Endothelial cell of umbilical vein (primary cell): ENCODE data around the gene EXOSC5.

ENCODE experiments used
- EZH2 ChIP-seq: IDR thresholded peaks from 2 replicates; pipeline ENCODE4 v1.6.1; 2012; ENCODE audit warnings: borderline replicate concordance, low read depth, mild to moderate bottlenecking, moderate library complexity, low read length, inconsistent platforms; ENCODE audit not compliant: severe bottlenecking
- FOS ChIP-seq: IDR thresholded peaks from 2 replicates; pipeline ENCODE4 v1.6.1; 2011; ENCODE audit warnings: mild to moderate bottlenecking, low read length, moderate library complexity, borderline replicate concordance; ENCODE audit not compliant: insufficient read depth
- GATA2 ChIP-seq: IDR thresholded peaks from 2 replicates; pipeline ENCODE4 v1.7.0; 2011; ENCODE audit warnings: low read depth, mild to moderate bottlenecking, moderate library complexity, mixed read lengths, low read length; ENCODE audit not compliant: insufficient read length, insufficient read depth
- JUN ChIP-seq: IDR thresholded peaks from 2 replicates; pipeline ENCODE4 v1.6.1; 2011; ENCODE audit warnings: borderline replicate concordance, low read depth; ENCODE audit not compliant: insufficient read length, insufficient read depth
- POLR2A ChIP-seq: IDR thresholded peaks from 2 replicates; pipeline ENCODE4 v1.6.1; 2012; ENCODE audit warnings: low read depth, mild to moderate bottlenecking, control low read depth, low read length
- POLR2AphosphoS5 ChIP-seq: IDR thresholded peaks from 2 replicates; pipeline ENCODE4 v1.6.1; 2012; ENCODE audit warnings: low read depth, mild to moderate bottlenecking, control low read depth, low read length, moderate library complexity; ENCODE audit not compliant: insufficient read depth
- TF ChIP-seq, protein P1 (sequence below), 2 donors: IDR thresholded peaks; 1 replicate in 1 of 2; 2 replicates in 1 of 2; pipeline ENCODE4 v1.5.1; 2011; ENCODE audit warnings: low read length in 2 of 2, mild to moderate bottlenecking in 2 of 2, moderate library complexity in 2 of 2, control low read depth in 1 of 2, inconsistent platforms in 1 of 2, low read depth in 1 of 2; ENCODE audit not compliant: insufficient read depth in 1 of 2; ENCODE audit errors: extremely low read depth in 1 of 2
- TF ChIP-seq, protein P2 (sequence below): IDR thresholded peaks from 2 replicates; pipeline ENCODE4 v1.6.1; 2011; ENCODE audit not compliant: insufficient read depth, insufficient read length

GRCh38 chr19:41422456-41422855, 25.3 kb upstream of the EXOSC5 start:
- TF ChIP-seq POLR2A (no peak), EZH2 (no peak), JUN (no peak), POLR2AphosphoS5 (no peak), GATA2 (no peak), FOS (no peak)
- TF ChIP-seq, protein P1, sequence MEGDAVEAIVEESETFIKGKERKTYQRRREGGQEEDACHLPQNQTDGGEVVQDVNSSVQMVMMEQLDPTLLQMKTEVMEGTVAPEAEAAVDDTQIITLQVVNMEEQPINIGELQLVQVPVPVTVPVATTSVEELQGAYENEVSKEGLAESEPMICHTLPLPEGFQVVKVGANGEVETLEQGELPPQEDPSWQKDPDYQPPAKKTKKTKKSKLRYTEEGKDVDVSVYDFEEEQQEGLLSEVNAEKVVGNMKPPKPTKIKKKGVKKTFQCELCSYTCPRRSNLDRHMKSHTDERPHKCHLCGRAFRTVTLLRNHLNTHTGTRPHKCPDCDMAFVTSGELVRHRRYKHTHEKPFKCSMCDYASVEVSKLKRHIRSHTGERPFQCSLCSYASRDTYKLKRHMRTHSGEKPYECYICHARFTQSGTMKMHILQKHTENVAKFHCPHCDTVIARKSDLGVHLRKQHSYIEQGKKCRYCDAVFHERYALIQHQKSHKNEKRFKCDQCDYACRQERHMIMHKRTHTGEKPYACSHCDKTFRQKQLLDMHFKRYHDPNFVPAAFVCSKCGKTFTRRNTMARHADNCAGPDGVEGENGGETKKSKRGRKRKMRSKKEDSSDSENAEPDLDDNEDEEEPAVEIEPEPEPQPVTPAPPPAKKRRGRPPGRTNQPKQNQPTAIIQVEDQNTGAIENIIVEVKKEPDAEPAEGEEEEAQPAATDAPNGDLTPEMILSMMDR (IDR thresholded peaks at IDR 0.05; ENCODE audit: extremely low read depth in 1 of 2, insufficient read depth in 1 of 2, low read depth in 1 of 2, low read length in 2 of 2): no peak
- TF ChIP-seq, protein P2, sequence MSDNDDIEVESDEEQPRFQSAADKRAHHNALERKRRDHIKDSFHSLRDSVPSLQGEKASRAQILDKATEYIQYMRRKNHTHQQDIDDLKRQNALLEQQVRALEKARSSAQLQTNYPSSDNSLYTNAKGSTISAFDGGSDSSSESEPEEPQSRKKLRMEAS: no peak
